Stimulated activated CD8-positive, alpha-beta memory T cell treated with anti-CD3 and anti-CD28 coated beads, Interleukin-4, amount 100 ng/mL, for 48 hours (primary cell): Measurements from ENCODE around the gene CYS1.
"Not testable (repeated sequence)": the region's sequence is repeated elsewhere in the genome, so short reads cannot be mapped to it uniquely, and the experiment has no call there.

Experiments used
- DNase-seq: peaks from one replicate; pipeline ENCODE4 v3.0.0-alpha.2; 2020

The CYS1 gene

GRCh38 chr2:10028988-10029874, 51.0 kb downstream of the CYS1 start:
- DNase-seq = peak; percentile 61

- DNase-seq = no peak
These were observed 51.7 kb downstream of the CYS1 start for GRCh38 chr2:10028407-10028987.

GRCh38 chr2:10027660-10028330, 52.4 kb downstream of the CYS1 start:
- no peak for DNase-seq

DNA sequence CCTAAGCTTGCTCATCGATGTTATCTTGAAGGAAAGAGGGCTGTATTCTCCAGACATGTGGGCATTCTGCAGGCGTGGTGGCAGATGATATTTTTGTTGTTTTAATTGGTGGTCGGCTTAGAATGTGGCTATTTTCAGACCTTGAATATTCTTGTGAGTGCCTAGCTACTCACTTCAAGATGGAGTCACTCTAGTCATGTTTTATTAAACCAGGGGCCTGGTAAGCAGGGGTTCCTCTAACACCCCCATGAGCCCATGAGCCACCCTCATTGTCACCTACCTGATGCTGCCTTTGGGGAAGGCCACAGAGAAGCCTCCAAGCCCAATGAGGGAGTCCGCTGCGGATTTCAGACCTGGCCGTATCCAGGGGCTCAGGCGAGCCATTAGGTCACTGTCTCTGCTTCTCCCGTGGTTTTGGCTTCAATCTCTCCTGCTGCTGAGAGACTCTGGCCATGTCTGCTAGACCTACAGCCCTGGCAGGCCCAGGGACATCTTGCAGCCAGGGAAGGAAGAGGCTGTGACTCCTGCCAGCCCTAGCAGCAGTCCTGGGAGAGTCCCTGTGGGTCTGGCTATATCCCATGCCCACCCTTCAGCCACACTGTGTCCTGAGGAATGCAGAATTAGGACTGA, 53.2 kb downstream of the CYS1 start:
- DNase-seq = no peak

DNA sequence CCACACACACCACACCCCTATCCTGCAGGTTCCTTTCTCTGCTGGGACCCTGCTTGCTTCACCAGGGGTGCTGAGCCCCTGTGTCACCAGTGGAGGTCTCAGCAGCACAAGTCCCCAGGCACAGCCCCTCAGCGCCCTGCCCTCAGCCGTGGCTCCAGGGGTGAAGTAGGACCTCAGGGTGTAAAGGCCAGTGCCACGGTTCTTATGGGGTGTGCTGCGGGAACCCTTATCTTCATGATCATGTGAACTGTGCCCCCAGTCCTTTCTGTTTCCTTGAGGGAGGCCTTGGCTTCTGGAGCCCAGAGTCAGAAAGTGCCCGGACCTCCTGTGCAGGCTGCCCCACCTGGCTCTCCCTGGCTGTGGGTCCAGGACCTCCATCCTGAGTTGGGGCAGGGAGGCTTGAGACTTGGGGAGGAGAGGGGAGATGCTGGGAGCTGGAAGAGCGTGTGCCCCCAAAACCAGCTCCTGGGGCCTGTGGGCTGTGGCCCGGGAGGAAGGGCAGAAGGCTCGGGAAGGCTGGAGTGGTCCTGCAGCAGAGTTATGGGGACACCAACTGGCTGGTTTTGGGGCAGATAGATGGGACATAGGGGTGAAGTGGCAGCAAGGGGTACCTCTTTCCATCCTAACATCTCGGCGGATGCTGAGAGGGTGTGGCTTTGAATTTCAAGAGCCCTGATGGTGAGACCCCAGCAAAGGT, 57.1 kb downstream of the CYS1 start:
- DNase-seq = no peak

- DNase-seq = no peak
These were observed 57.8 kb downstream of the CYS1 start for GRCh38 chr2:10022445-10022844.

DNA sequence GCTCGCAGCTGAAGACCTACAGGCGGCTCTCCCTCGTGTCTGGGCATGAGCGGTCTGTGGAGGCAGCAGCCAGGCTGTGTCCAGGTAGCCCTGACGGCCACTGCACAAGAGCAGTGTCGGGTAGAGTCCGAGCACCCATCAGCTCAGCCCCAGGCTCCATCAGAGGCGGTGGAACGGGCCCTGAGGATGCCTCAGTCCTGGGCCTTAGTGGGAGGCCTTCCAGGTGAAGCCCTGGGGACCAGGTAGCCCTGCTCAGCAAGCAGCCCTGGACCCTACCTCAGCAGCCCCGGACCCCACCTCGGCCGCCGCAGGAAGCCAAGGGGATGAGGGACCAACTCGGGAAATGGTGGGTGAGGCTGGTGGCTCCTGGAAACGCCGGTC, 58.2 kb downstream of the CYS1 start:
- no peak for DNase-seq

DNA sequence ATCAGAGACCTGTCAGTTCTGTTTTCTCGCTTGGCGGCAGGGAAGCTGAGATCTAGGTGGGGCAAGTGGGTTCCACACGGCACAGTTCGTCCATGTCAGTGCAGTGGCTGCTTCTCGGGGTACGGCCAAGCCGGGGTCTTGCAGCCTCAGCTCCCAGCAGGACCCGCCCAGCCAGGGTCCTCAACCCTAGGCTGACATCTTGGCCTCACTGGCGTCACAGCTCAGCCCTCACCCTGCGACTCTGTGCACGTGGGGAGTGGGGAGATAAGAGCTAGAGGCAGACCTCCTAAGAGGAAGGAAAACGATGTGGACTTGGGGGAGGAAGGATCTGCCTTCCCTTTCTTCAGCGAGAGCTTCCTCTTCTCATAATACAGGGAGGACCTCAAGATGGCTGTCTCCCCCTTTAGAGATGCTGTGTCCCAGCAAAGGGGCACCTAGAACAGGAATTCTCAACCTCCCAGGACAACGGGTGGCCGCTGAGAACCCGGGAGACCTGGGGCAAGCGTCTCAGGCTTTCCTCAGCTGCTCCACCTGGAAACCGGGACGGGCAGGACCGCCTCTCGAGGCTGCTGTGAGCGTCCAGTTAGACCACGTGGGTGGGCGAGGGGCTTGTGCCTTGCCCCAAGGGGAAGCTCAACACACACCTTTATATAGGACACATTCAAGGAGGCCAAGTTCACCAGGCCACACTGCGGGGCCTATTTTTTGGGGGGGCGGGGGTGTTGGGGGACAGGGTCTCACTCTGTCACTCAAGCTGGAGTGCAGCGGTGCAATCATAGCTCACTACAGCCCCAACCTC, 60.4 kb downstream of the CYS1 start:
- no peak for DNase-seq

- DNase-seq = no peak
These were observed 61.0 kb downstream of the CYS1 start for GRCh38 chr2:10019174-10019573.

GRCh38 chr2:10017313-10017941, 62.8 kb downstream of the CYS1 start:
- DNase-seq = no peak

GRCh38 chr2:10016802-10017258, 63.4 kb downstream of the CYS1 start:
- no peak for DNase-seq

DNA sequence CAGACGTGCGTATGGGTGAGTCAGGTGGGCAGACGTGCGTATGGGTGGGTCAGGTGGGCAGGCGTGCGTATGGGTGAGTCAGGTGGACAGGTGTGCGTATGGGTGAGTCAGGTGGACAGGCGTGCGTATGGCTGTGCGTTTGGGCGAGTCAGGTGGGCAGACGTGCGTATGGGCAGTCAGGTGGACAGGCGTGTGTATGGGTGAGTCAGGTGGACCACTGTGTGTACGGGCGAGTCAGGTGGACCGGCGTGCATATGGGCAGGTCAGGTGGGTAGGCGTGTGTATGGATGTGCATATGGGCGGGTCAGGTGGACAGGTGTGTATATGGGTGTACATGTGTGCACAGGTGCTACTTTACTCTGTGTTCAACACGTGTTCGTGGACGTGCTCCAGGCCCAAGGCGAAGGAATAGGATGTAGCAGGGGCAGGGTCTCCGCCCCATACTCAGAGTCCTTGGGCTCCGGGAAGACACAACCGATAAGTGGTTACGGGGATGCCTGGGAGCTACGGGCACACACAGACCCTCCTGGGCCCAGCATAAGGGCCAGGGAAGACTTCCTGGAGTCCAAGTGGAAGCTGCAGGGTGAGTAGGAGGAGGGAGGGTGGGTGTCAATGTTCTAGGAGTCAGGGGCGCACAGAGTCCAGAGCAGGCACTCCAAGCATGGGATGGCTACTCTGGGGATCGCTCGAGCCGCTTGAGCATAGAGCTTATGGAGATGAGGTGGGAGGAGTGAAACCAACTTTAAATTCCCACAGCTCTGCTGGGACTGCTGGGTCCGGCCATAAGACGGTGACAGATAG, 64.0 kb downstream of the CYS1 start:
- DNase-seq = no peak

GRCh38 chr2:10015376-10015989, 64.7 kb downstream of the CYS1 start:
- DNase-seq = not testable (repeated sequence)

DNA sequence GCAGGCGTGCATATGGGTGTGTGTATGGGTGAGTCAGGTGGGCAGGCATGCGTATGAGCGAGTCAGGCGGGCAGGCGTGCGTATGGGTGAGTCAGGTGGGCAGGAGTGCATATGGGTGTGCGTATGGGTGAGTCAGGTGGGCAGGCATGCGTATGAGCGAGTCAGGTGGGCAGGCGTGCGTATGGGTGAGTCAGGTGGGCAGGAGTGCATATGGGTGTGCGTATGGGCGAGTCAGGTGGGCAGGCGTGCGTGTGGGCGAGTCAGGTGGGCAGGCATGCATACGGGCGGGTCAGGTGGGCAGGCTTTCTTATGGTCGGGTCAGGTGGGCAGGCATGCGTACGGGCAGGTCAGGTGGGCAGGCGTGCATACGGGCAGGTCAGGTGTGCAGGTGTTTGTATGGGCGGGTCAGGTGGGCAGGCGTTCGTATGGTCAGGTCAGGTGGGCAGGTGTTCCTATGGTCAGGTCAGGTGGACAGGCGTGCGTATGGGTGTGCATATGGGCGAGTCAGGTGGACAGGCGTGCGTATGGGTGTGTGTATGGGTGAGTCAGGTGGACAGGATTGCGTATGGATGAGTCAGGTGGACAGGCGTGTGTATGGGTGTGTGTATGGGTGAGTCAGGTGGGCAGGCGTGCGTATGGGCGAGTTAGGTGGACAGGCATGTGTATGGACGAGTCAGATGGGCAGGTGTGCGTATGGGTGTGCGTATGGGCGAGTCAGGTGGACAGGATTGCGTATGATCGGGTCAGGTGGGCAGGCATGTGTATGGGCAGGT, 65.6 kb downstream of the CYS1 start:
- no peak for DNase-seq

GRCh38 chr2:10013651-10014417, 66.4 kb downstream of the CYS1 start:
- not testable (repeated sequence) for DNase-seq

- no peak for DNase-seq
These were observed 67.2 kb downstream of the CYS1 start for GRCh38 chr2:10012963-10013461.

DNA sequence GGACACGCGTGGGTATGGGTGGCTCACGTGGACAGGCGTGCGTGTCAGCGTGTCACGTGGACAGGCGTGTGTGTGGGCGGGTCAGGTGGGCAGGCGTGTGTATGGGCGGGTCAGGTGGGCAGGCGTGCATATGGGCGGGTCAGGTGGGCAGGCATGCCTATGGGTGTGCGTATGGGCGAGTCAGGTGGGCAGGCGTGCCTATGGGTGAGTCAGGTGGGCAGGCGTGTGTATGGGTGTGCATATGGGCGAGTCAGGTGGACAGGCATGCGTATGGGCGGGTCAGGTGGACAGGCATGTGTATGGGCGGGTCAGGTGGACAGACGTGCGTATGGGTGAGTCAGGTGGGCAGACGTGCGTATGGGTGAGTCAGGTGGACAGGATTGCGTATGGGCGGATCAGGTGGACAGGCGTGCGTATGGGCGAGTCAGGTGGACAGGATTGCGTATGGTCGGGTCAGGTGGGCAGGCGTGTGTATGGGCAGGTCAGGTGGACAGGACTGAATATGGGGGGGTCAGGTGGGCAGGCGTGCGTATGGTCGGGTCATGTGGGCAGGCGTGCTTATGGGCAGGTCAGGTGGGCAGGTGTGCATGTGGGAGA, 67.7 kb downstream of the CYS1 start:
- not testable (repeated sequence) for DNase-seq
